GM23338 (cell line): Measurements from ENCODE around the gene YPEL3. TPM values are rescaled to one million over a fixed set of nuclear protein-coding genes. Genes with fewer than 3 reads are reported as not detected.

Experiments used
- ATAC-seq: fragments of 200-7000 bp; cut with Tn5 transposase; 3 replicates; pipeline ENCODE4 v1.9.1; 2020
- DNase-seq: peaks from one replicate; pipeline ENCODE4 v3.0.0-alpha.2; 2015; ENCODE audit warnings: low spot score
- H2AFZ ChIP-seq: fragments of 200-600 bp; sonication (generic); 2 replicates; pipeline ENCODE4 v1.8.0; 2016; ENCODE audit warnings: antibody characterized with exemption, mild to moderate bottlenecking, moderate library complexity
- H3F3A ChIP-seq: fragments of 200-600 bp; sonication (generic); replicated peaks from 2 replicates; pipeline ENCODE4 v1.8.0; 2017; ENCODE audit warnings: antibody characterized with exemption, mixed run types, low read depth
- H3K27ac ChIP-seq: fragments of 200-600 bp; sonication (generic); 2 replicates; pipeline ENCODE4 v1.6.1; 2016; ENCODE audit warnings: low read depth
- H3K27me3 ChIP-seq: fragments of 200-600 bp; sonication (generic); 2 replicates; pipeline ENCODE4 v1.8.0; 2016; ENCODE audit warnings: mild to moderate bottlenecking, mixed run types, moderate library complexity; ENCODE audit not compliant: insufficient read depth
- H3K36me3 ChIP-seq: fragments of 200-600 bp; sonication (generic); 2 replicates; pipeline ENCODE4 v1.8.0; 2016; ENCODE audit warnings: mild to moderate bottlenecking; ENCODE audit not compliant: insufficient read depth
- H3K4me1 ChIP-seq: fragments of 200-600 bp; sonication (generic); 2 replicates; pipeline ENCODE4 v1.8.0; 2016; ENCODE audit warnings: mild to moderate bottlenecking, moderate library complexity; ENCODE audit not compliant: insufficient read depth
- H3K4me2 ChIP-seq: fragments of 200-600 bp; sonication (generic); 2 replicates; pipeline ENCODE4 v1.7.1; 2017; ENCODE audit warnings: mixed run types
- H3K4me3 ChIP-seq: fragments of 200-600 bp; sonication (generic); 2 replicates; pipeline ENCODE4 v1.6.1; 2016; ENCODE audit warnings: mixed run types
- H3K79me2 ChIP-seq: fragments of 200-600 bp; sonication (generic); replicated peaks from 2 replicates; pipeline ENCODE4 v1.8.0; 2017; ENCODE audit warnings: mild to moderate bottlenecking; ENCODE audit not compliant: insufficient read depth
- H3K9me2 ChIP-seq: fragments of 200-600 bp; sonication (generic); 2 replicates; pipeline ENCODE4 v1.8.0; 2017; ENCODE audit not compliant: insufficient read depth
- H4K20me1 ChIP-seq: fragments of 200-600 bp; sonication (generic); replicated peaks from 2 replicates; pipeline ENCODE4 v1.8.0; 2017; ENCODE audit warnings: mild to moderate bottlenecking; ENCODE audit not compliant: insufficient read depth
- H3K27ac Mint-ChIP-seq: 2 replicates; pipeline ENCODE4 v1.8.0; 2020; ENCODE audit warnings: inconsistent platforms, mild to moderate bottlenecking, moderate library complexity, mixed read lengths
- H3K27me3 Mint-ChIP-seq: 3 replicates; pipeline ENCODE4 v1.8.0; 2022; ENCODE audit warnings: low read depth, mild to moderate bottlenecking, moderate library complexity, mixed read lengths, inconsistent platforms; ENCODE audit not compliant: insufficient read depth, poor library complexity
- H3K36me3 Mint-ChIP-seq: 3 replicates; pipeline ENCODE4 v1.8.0; 2021; ENCODE audit warnings: low read depth, mild to moderate bottlenecking, inconsistent platforms, moderate library complexity, mixed read lengths
- H3K4me1 Mint-ChIP-seq: 3 replicates; pipeline ENCODE4 v1.8.0; 2020; ENCODE audit warnings: mild to moderate bottlenecking, inconsistent platforms, mixed read lengths
- H3K4me3 Mint-ChIP-seq: 3 replicates; pipeline ENCODE4 v1.8.0; 2021; ENCODE audit warnings: moderate library complexity, mild to moderate bottlenecking, inconsistent platforms, mixed read lengths
- H3K9me3 Mint-ChIP-seq: 3 replicates; pipeline ENCODE4 v1.8.0; 2020; ENCODE audit warnings: moderate library complexity, mild to moderate bottlenecking, inconsistent platforms, mixed read lengths
- EZH2 ChIP-seq: fragments of 200-600 bp; sonication (generic); IDR thresholded peaks from one replicate; pipeline ENCODE4 v1.8.0; 2017; ENCODE audit warnings: antibody characterized with exemption, mild to moderate bottlenecking, low read depth; ENCODE audit not compliant: unreplicated experiment
- STAT1 ChIP-seq: IDR thresholded peaks from one replicate; pipeline ENCODE4 v1.6.1; 2016; ENCODE audit warnings: antibody characterized with exemption; ENCODE audit not compliant: unreplicated experiment
- ZNF114 ChIP-seq: fragments of 250-450 bp; sonication (Bioruptor Pico); IDR thresholded peaks from 2 replicates; pipeline ENCODE4 v1.5.0; 2020; ENCODE audit warnings: mild to moderate bottlenecking, moderate library complexity
- ZNF331 ChIP-seq: fragments of 250-450 bp; sonication (Bioruptor Pico); IDR thresholded peaks from 2 replicates; pipeline ENCODE4 v1.5.0; 2020; ENCODE audit warnings: low read depth, mild to moderate bottlenecking, moderate library complexity
- polyA plus RNA-seq: library from polyadenylated mRNA; unstranded; fragments of >200 nt; fragmentation: Nextera tagmentation; extraction: Ambion mirVana; gene quantifications from 2 replicates; pipeline ENCODE4 v1.2.1, GENCODE V29; 2016
- total RNA-seq: library from RNA; depleted of rRNA; stranded (reverse); fragments of >200 nt; shearing (Covaris generic); gene quantifications from 2 replicates; pipeline ENCODE4 v1.2.3, GENCODE V29; 2014
- TF ChIP-seq, protein P1 (sequence below): fragments of 250-450 bp; sonication (Bioruptor Pico); IDR thresholded peaks from 2 replicates; pipeline ENCODE4 v1.5.0; 2020; ENCODE audit warnings: mild to moderate bottlenecking, moderate library complexity
- TF ChIP-seq, protein P2 (sequence below): IDR thresholded peaks from one replicate; pipeline ENCODE4 v1.6.1; 2018; ENCODE audit warnings: antibody characterized with exemption; ENCODE audit not compliant: unreplicated experiment
- TF ChIP-seq, protein P3 (sequence below), 2 experiments: fragments of 200-600 bp in 1 of 2; sonication (generic) in 1 of 2; conservative IDR thresholded peaks; 2 replicates each; pipeline versions ENCODE4 v1.5.1 to v1.6.1; 2016 to 2017; ENCODE audit warnings: antibody characterized with exemption in 2 of 2, low read depth in 2 of 2, mild to moderate bottlenecking in 2 of 2, moderate library complexity in 1 of 2

Gene YPEL3
- total and polyA plus RNA-seq, 2 experiments from 2014 or later = 27.8 to 86.1 TPM

DNA sequence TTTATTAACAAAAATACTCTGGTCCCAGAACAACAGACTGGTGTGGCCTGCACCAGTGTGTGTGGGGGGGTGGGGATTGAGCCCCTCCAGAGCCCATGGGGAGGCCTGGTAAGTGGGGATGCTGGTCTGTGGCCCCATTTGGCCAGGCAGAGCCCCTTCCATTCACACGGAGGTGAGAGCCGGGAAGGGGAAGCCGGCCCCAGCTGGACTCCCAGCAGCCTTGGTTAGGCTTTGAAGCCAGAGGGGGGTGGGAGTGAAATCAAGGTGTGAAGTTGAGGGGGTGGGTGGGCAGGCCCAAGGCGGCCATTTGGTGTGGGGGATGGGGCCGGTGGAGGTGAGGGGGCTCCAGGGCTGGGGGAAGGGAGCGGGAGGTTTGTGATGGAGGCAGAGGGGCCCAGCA, 10.2 kb downstream of the YPEL3 start:
- H3K4me1 ChIP-seq = peaks cover 6% of the 10 kb centered on the region; the same call in 1 of the 2 replicates
- H3K9me2 ChIP-seq = no peaks in the 10 kb centered on the region
- DNase-seq (no peak), ATAC-seq (no peak)
- Mint-ChIP-seq H3K36me3 (peaks cover 50% of the 10 kb centered on the region), H3K4me1 (peaks cover 8% of the 10 kb centered on the region; the same call in 2 of the 3 replicates), H3K27ac (no peak overlapping the region), H3K4me3 (no peak overlapping the region), H3K27me3 (peaks cover 19% of the 10 kb centered on the region), H3K9me3 (no peaks in the 10 kb centered on the region; the same call in 2 of the 3 replicates)
- H3F3A ChIP-seq = peaks cover 7% of the 10 kb centered on the region; the same call in 1 of the 2 replicates
- peaks cover 4% of the 10 kb centered on the region; the same call in 1 of the 2 replicates for H4K20me1 ChIP-seq
- no peak overlapping the region for H2AFZ ChIP-seq
- no peak overlapping the region for H3K4me2 ChIP-seq
- TF ChIP-seq ZNF331 (CRISPR knock-in tag) = no peak
- TF ChIP-seq, protein P1, sequence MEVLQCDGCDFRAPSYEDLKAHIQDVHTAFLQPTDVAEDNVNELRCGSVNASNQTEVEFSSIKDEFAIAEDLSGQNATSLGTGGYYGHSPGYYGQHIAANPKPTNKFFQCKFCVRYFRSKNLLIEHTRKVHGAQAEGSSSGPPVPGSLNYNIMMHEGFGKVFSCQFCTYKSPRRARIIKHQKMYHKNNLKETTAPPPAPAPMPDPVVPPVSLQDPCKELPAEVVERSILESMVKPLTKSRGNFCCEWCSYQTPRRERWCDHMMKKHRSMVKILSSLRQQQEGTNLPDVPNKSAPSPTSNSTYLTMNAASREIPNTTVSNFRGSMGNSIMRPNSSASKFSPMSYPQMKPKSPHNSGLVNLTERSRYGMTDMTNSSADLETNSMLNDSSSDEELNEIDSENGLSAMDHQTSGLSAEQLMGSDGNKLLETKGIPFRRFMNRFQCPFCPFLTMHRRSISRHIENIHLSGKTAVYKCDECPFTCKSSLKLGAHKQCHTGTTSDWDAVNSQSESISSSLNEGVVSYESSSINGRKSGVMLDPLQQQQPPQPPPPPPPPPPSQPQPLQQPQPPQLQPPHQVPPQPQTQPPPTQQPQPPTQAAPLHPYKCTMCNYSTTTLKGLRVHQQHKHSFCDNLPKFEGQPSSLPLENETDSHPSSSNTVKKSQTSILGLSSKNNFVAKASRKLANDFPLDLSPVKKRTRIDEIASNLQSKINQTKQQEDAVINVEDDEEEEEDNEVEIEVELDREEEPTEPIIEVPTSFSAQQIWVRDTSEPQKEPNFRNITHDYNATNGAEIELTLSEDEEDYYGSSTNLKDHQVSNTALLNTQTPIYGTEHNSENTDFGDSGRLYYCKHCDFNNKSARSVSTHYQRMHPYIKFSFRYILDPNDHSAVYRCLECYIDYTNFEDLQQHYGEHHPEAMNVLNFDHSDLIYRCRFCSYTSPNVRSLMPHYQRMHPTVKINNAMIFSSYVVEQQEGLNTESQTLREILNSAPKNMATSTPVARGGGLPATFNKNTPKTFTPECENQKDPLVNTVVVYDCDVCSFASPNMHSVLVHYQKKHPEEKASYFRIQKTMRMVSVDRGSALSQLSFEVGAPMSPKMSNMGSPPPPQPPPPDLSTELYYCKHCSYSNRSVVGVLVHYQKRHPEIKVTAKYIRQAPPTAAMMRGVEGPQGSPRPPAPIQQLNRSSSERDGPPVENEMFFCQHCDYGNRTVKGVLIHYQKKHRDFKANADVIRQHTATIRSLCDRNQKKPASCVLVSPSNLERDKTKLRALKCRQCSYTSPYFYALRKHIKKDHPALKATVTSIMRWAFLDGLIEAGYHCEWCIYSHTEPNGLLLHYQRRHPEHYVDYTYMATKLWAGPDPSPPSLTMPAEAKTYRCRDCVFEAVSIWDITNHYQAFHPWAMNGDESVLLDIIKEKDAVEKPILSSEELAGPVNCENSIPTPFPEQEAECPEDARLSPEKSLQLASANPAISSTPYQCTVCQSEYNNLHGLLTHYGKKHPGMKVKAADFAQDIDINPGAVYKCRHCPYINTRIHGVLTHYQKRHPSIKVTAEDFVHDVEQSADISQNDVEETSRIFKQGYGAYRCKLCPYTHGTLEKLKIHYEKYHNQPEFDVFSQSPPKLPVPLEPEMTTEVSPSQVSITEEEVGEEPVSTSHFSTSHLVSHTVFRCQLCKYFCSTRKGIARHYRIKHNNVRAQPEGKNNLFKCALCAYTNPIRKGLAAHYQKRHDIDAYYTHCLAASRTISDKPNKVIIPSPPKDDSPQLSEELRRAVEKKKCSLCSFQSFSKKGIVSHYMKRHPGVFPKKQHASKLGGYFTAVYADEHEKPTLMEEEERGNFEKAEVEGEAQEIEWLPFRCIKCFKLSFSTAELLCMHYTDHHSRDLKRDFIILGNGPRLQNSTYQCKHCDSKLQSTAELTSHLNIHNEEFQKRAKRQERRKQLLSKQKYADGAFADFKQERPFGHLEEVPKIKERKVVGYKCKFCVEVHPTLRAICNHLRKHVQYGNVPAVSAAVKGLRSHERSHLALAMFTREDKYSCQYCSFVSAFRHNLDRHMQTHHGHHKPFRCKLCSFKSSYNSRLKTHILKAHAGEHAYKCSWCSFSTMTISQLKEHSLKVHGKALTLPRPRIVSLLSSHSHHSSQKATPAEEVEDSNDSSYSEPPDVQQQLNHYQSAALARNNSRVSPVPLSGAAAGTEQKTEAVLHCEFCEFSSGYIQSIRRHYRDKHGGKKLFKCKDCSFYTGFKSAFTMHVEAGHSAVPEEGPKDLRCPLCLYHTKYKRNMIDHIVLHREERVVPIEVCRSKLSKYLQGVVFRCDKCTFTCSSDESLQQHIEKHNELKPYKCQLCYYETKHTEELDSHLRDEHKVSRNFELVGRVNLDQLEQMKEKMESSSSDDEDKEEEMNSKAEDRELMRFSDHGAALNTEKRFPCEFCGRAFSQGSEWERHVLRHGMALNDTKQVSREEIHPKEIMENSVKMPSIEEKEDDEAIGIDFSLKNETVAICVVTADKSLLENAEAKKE (CRISPR knock-in tag) = no peak
- H3K36me3 ChIP-seq = peaks cover under 1% of the 10 kb centered on the region
- H3K4me3 ChIP-seq = no peak overlapping the region
- peak overlapping the region; percentile 32; the same call in 1 of the 2 replicates for H3K27ac ChIP-seq
- no peaks in the 10 kb centered on the region; the same call in 1 of the 2 replicates for H3K79me2 ChIP-seq
- H3K27me3 ChIP-seq = 0 out of 2 replicates have a peak, but pooled peaks cover 3% of the 10 kb centered on the region

DNA sequence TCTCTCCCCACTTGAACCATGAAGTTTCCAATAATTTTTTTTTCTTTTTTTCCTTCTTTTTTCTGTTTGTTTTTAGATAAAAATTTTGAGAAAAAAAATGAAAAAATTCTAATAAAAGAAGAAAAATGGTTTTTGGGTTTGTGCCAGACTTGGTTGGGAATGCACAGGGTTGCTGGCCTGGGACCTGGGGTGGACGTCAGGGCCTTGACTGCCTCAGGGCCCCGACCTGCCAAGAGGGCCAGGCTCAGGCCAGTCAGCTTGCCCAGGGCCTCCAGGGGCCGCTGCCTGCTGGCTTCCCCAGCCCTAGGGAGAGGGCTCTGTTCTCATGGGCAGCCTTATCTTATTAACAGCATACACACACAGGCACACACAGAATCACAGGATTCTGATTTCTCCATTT, 10.8 kb downstream of the YPEL3 start:
- Mint-ChIP-seq H3K36me3 (peaks cover 53% of the 10 kb centered on the region), H3K4me1 (peaks cover 4% of the 10 kb centered on the region; the same call in 2 of the 3 replicates), H3K27me3 (peaks cover 19% of the 10 kb centered on the region), H3K4me3 (no peak overlapping the region), H3K27ac (no peak overlapping the region), H3K9me3 (no peaks in the 10 kb centered on the region; the same call in 2 of the 3 replicates)
- Histone ChIP-seq H3K4me1 (peaks cover 6% of the 10 kb centered on the region; the same call in 1 of the 2 replicates), H3K27me3 (no peaks in the 10 kb centered on the region), H3K9me2 (no peaks in the 10 kb centered on the region), H2AFZ (no peak overlapping the region), H4K20me1 (peaks cover 4% of the 10 kb centered on the region), H3K79me2 (peaks cover 5% of the 10 kb centered on the region), H3K36me3 (peaks cover 4% of the 10 kb centered on the region), H3K4me2 (no peak overlapping the region), H3K4me3 (no peak overlapping the region), H3F3A (peaks cover 4% of the 10 kb centered on the region; the same call in 1 of the 2 replicates), H3K27ac (peak overlapping the region; percentile 32; the same call in 1 of the 2 replicates)
- DNase-seq (no peak), ATAC-seq (no peak)
- no peak for TF ChIP-seq ZNF114 (CRISPR knock-in tag)
- TF ChIP-seq EZH2 = no peak
- TF ChIP-seq, protein P2, sequence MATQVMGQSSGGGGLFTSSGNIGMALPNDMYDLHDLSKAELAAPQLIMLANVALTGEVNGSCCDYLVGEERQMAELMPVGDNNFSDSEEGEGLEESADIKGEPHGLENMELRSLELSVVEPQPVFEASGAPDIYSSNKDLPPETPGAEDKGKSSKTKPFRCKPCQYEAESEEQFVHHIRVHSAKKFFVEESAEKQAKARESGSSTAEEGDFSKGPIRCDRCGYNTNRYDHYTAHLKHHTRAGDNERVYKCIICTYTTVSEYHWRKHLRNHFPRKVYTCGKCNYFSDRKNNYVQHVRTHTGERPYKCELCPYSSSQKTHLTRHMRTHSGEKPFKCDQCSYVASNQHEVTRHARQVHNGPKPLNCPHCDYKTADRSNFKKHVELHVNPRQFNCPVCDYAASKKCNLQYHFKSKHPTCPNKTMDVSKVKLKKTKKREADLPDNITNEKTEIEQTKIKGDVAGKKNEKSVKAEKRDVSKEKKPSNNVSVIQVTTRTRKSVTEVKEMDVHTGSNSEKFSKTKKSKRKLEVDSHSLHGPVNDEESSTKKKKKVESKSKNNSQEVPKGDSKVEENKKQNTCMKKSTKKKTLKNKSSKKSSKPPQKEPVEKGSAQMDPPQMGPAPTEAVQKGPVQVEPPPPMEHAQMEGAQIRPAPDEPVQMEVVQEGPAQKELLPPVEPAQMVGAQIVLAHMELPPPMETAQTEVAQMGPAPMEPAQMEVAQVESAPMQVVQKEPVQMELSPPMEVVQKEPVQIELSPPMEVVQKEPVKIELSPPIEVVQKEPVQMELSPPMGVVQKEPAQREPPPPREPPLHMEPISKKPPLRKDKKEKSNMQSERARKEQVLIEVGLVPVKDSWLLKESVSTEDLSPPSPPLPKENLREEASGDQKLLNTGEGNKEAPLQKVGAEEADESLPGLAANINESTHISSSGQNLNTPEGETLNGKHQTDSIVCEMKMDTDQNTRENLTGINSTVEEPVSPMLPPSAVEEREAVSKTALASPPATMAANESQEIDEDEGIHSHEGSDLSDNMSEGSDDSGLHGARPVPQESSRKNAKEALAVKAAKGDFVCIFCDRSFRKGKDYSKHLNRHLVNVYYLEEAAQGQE = no peak
- no peak for TF ChIP-seq STAT1
- TF ChIP-seq, protein P3, sequence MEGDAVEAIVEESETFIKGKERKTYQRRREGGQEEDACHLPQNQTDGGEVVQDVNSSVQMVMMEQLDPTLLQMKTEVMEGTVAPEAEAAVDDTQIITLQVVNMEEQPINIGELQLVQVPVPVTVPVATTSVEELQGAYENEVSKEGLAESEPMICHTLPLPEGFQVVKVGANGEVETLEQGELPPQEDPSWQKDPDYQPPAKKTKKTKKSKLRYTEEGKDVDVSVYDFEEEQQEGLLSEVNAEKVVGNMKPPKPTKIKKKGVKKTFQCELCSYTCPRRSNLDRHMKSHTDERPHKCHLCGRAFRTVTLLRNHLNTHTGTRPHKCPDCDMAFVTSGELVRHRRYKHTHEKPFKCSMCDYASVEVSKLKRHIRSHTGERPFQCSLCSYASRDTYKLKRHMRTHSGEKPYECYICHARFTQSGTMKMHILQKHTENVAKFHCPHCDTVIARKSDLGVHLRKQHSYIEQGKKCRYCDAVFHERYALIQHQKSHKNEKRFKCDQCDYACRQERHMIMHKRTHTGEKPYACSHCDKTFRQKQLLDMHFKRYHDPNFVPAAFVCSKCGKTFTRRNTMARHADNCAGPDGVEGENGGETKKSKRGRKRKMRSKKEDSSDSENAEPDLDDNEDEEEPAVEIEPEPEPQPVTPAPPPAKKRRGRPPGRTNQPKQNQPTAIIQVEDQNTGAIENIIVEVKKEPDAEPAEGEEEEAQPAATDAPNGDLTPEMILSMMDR (conservative IDR thresholded peaks at IDR 0.05; ENCODE audit: low read depth in 2 of 2) = no peak
